Fibroblast of gingiva (primary cell): ENCODE measurements around the gene C2orf68.
"Not testable (repeated sequence)": the region's sequence is repeated elsewhere in the genome, so short reads cannot be mapped to it uniquely, and the experiment has no call there.

Experiments used
- DNase-seq: peaks from one replicate; pipeline ENCODE4 v3.0.0-alpha.2; 2011; ENCODE audit warnings: low read depth

Gene C2orf68

DNA sequence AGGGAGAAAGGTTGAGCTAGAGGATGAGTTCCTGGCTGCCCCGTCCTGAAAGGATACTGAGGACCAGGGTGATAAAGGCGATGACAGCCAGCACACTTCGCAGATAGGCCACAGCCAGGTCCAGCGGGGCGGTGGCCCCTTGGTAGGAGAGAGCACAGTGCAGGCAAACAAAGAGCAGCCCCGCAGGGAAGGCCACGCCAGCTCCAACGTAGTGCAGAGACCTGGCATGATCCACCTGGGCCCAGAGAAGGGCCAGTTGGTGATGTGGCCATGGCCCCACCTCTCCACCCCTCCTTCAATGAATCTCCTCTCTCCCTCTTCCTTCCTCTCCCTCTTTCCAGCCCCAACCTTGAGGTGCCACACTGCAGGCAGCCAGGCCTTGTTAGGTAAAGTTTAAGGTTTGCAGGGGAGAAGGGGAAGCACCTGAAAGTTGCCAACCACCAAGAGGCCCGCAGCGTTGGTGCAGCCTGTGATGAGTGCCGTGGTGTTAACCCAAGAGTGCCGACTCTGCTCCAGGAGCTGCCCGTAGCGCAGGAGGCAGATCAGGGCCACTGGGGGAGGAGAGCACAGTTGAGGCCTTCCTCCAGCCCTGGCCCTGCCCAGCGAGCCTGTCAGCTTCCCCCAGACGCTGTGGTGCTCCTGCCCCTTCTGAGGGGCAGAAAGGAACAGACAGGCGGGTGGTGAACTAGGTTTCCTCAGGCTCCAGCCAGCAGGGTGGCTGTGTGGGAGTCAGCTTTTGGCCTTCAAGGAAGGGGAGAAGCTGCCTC is 12.2 kb downstream of the C2orf68 start:
- DNase-seq, result no peak

DNA sequence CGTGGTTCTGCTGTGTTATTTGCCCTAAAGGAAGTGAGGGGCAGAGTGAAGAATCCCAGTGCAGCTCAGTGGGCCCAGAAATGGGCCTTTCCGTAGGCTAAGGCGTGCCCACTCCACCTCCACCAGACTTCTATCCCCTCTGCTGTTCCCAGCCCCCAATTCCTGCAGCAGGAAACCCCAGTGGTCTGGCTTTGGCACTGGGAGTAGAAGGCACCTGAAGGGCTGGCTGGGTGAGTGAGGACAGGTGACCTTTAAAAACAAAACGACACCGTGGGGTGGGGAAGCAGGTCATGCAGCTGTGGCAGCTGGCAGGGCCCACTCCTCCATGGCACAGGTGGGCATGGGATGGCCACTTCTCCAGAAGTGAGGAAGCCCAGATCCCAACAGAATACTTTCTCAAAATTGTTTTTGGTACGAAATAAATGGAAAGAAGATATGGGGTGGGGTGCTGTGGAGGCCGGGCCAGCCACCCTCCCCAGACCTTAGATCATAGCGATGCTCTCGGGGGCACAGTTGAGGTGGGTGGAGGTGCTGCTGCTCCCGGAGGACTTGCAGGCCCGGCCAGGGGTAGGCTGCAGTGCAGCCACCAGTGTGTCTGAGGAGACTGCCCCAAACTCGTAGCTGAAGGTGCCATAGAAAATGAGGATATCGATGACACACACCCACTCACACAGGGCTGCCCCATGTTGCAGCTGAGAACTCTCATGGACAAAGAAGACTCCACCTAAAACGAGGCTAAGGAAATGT is 13.1 kb downstream of the C2orf68 start:
- DNase-seq, result no peak

- no peak for DNase-seq
Observed at GRCh38 chr2:85597241-85597640, 14.6 kb downstream of the C2orf68 start.

- no peak for DNase-seq
Observed at GRCh38 chr2:85596486-85597143, 15.3 kb downstream of the C2orf68 start.

GRCh38 chr2:85596026-85596333 is 15.9 kb downstream of the C2orf68 start:
- DNase-seq, result no peak

DNA sequence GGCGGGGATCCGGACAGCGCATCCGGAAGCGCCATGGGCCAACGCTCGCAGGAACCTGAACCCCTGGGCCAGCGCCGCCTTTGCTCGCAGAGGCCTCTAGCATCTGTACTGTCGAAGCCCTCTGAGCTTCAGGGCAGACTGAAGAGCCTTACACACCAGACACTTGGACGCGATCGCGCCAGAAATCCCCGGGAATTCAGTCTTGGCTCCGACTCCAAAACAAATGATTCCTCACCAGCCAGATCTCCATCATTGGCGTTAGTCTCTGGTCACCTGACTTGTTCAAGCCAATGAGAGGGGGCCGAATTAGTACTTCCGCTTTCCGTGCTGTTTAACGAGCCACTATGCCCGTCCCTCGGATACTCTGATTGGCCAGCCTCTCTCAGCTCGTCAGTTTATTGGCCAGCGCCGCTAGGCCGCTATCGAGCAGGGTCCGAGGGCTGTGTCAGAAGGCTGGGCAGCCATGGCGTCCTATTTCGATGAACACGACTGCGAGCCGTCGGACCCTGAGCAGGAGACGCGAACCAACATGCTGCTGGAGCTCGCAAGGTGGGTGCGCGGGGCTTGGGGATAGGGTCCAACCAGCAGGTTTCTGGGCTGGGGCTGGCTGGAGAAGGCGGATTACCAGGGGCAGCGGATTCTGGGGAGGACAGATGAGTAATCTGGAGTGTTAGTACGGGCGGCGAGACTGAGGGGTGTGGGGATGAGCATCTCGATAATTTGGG is 16.4 kb downstream of the C2orf68 start, which contains the start of gene RNF181:
Gene RNF181, plus strand, starts transcription at position 445 of the 725 bp plus-strand sequence. Its CDS starts 19 bp downstream, at position 464.
- DNase-seq, result peak; percentile 98

DNA sequence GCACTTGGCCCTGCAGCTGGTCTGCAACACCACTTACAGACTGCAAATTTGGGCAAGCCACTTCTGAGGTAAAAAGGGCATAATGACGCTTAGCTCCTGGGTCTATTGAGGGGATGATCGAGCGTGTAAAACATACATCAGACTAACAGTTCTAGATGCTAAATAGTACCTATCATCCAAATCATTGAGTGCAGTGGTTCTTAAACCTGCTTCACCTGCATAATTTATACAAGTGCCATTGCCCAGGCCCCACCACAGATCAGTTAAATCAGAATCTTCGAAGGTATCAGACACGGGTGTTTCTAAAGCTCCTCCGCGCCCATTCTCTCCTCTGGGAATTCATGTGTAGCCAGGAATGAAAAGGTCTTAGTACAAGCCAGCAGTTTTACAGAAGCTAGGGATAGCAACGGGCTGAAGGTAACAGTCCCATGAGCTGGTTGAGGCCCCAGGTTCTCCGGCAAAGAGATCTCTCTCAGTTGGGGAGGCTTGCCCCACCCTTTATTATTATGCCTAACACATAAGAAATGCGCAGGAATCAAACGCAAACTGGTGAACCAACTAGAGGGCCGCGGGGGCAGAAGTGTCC is 17.1 kb downstream of the C2orf68 start:
- DNase-seq, result no peak

GRCh38 chr2:85593023-85593422 is 18.8 kb downstream of the C2orf68 start:
- DNase-seq, result no peak

- not testable (repeated sequence) for DNase-seq
Observed at GRCh38 chr2:85592299-85592698, 19.6 kb downstream of the C2orf68 start.

GRCh38 chr2:85591563-85591962 is 20.3 kb downstream of the C2orf68 start:
- no peak for DNase-seq

- DNase-seq, result no peak
Observed at GRCh38 chr2:85590950-85591349, 20.9 kb downstream of the C2orf68 start.

GRCh38 chr2:85589982-85590791 is 21.7 kb downstream of the C2orf68 start:
- DNase-seq, result peak; percentile 79

GRCh38 chr2:85589181-85589580 is 22.7 kb downstream of the C2orf68 start:
- DNase-seq, result no peak

DNA sequence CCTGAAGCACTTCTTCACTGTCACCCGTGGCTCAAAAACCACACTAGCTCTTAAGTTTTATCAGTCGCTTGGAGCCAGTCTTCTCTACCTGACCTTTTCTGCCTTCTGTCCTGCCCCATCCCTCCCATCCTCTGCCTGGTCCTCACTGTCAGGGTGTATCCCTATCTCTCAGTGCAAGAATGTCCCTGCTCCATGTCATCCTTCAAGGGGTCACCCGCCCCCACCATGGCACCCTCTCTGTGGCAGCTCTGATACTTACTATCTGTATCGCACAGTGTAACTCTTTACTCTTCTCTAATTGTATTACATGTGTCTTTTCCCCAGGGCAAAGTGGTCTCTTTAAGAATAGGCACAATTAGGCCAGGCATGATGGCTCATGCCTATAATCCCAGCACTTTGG is 23.2 kb downstream of the C2orf68 start:
- DNase-seq, result no peak

GRCh38 chr2:85588236-85588635 is 23.6 kb downstream of the C2orf68 start:
- DNase-seq, result no peak

GRCh38 chr2:85585781-85586105 is 26.1 kb downstream of the C2orf68 start:
- peak; percentile 32 for DNase-seq

DNA sequence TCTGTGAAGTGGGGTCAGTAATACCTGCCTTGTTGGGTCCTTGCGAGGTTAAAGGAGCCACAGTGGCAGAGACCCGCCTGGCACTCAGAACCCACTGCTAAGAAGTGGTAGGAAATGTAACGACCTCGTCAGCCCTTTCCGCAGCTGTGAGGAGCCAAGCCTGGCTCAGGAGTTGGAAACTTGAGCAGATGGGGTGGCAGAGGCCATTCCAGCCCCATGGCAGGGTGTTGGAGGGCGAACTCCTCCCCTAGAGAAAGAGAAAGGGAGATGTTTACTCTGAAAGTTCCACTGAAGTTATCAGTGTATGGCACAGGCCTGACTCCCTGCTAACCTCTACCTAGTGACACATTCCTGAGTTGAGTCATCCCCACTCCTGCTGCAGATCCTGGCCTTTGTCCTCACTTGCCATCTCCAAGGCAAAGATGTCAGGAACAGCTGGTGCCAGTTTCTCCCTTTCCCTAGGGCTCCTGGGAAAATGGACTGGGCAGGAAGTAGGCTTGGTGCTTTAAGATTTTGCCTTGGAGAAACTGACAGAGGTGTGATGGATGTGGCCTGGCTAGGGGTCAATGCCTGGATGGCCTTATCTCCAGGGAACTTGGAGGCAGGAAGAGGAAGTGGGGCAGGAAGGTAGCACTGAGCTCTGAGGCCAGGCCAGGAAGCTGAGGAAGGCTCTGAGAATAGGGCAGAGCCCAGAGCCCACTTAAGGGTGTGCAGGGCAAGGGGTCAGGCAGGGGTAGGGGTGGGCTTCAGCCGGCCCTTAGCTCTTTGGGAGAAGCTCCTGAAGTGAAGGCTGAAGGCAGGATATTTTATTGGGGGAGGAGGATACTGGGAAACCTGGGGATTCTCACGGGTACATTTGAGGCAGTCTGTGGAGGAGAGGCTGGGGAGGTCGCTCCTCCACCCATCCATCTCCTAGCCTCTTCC is 26.7 kb downstream of the C2orf68 start:
- DNase-seq, result peak; percentile 49

- DNase-seq, result peak; percentile 26
Observed at GRCh38 chr2:85584354-85584856, 27.5 kb downstream of the C2orf68 start, which contains the start of gene VAMP5. VAMP5 (plus strand) TSS chr2:85584431; CDS start chr2:85584491, 60 bp downstream.

GRCh38 chr2:85583667-85584353 is 28.1 kb downstream of the C2orf68 start:
- peak; percentile 14 for DNase-seq
